HG02981 (cell line): ENCODE measurements around the gene TMEM168.
"Not testable (repeated sequence)": the region's sequence is repeated elsewhere in the genome, so short reads cannot be mapped to it uniquely, and the experiment has no call there.

ENCODE experiments used
- ATAC-seq: cut with Tn5 transposase; IDR thresholded peaks from one replicate; pipeline ENCODE4 v1.9.1; 2021; ENCODE audit warnings: mild to moderate bottlenecking, moderate library complexity; ENCODE audit not compliant: unreplicated experiment

TMEM168 gene

GRCh38 chr7:112789817-112790585 lies at the start of gene TMEM168:
TSS of gene TMEM168 (minus strand) at chr7:112790393. CDS start at chr7:112784825, 5,568 bp downstream.
- ATAC-seq = peak; percentile 79

GRCh38 chr7:112835928-112836327 lies 45.7 kb upstream of the TMEM168 start:
- ATAC-seq = not testable (repeated sequence)

GRCh38 chr7:112833082-112833481 lies 42.9 kb upstream of the TMEM168 start:
- no peak for ATAC-seq

- ATAC-seq = no peak
Observed at GRCh38 chr7:112830769-112831168, 40.6 kb upstream of the TMEM168 start.

GRCh38 chr7:112828696-112829095 lies 38.5 kb upstream of the TMEM168 start:
- no peak for ATAC-seq

GRCh38 chr7:112821345-112821744 lies 31.2 kb upstream of the TMEM168 start:
- ATAC-seq = no peak

GRCh38 chr7:112819536-112819935 lies 29.3 kb upstream of the TMEM168 start:
- ATAC-seq = no peak

GRCh38 chr7:112806156-112806555 lies 16.0 kb upstream of the TMEM168 start:
- no peak for ATAC-seq

- ATAC-seq = no peak
Observed at GRCh38 chr7:112802406-112802805, 12.2 kb upstream of the TMEM168 start.

GRCh38 chr7:112800486-112800885 lies 10.3 kb upstream of the TMEM168 start:
- no peak for ATAC-seq

- no peak for ATAC-seq
Observed at GRCh38 chr7:112799448-112800120, 9.4 kb upstream of the TMEM168 start.

GRCh38 chr7:112798274-112799159 lies 8.3 kb upstream of the TMEM168 start:
- ATAC-seq = no peak

- ATAC-seq = not testable (repeated sequence)
Observed at GRCh38 chr7:112796552-112796951, 6.4 kb upstream of the TMEM168 start.

GRCh38 chr7:112792441-112792840 lies 2.2 kb upstream of the TMEM168 start:
- no peak for ATAC-seq

GRCh38 chr7:112791465-112792168 lies 1.4 kb upstream of the TMEM168 start:
- no peak for ATAC-seq

GRCh38 chr7:112790586-112791003 lies 402 bp upstream of the TMEM168 start:
- peak; percentile 65 for ATAC-seq

GRCh38 chr7:112789453-112789816 lies 758 bp downstream of the TMEM168 start:
- ATAC-seq = no peak

GRCh38 chr7:112788778-112789343 lies 1.3 kb downstream of the TMEM168 start:
- no peak for ATAC-seq

- no peak for ATAC-seq
Observed at GRCh38 chr7:112784603-112785002, 5.6 kb downstream of the TMEM168 start.

GRCh38 chr7:112782498-112782897 lies 7.7 kb downstream of the TMEM168 start:
- peak; percentile 84 for ATAC-seq
